Epithelial cell of prostate (primary cell): Measurements from ENCODE around the gene ARHGAP25.
"Not testable (repeated sequence)": the region's sequence is repeated elsewhere in the genome, so short reads cannot be mapped to it uniquely, and the experiment has no call there.

Experiments
- DNase-seq: peaks from one replicate; pipeline ENCODE4 v3.0.0-alpha.2; 2011; ENCODE audit warnings: low read depth, low spot score
- H3K27ac ChIP-seq: fragments of 450-650 bp; 2 replicates; pipeline ENCODE4 v1.5.1; 2017; ENCODE audit warnings: mild to moderate bottlenecking

ARHGAP25 gene

DNA sequence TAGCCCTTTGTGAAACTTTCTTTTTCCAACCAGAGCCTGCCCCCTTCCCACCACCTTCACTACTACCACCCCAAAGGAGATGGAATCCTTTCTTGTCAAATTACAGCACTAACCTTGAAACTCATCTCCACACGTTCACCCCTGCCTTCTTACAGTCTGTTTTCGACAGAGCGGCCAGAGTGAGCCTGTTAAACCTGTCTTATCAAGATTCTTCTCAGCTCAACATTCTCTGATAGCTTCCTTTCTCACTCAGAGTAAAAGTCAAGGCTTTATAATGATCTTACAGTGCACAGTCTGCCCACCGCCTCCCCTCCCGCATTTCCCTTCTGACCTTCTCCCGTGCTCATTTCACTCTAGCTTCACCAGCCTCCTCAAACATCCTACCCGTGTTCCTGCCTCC is 56.0 kb downstream of the ARHGAP25 start:
- DNase-seq, result no peak
- no peak overlapping the region for H3K27ac ChIP-seq

DNA sequence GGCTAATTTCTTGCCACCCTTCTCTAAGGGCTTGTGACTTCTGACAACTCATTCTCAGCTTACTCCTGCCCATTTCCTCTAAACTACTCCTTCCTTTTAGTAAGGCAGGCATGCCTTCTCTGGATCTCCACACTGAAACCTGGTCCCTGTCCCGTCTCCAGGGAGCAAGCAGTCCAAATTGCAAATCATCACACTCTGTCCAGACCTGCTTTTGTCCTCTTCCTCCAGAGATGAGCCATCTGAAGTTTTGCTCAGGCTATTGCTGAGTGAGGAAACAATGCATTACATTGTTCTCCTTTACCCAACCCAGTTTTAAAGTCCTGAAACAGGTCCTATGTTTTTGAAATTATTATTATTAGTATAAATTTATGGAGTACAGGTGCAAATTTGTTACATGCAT is 57.3 kb downstream of the ARHGAP25 start:
- no peak for DNase-seq
- H3K27ac ChIP-seq, result peak overlapping the region; percentile 54

DNA sequence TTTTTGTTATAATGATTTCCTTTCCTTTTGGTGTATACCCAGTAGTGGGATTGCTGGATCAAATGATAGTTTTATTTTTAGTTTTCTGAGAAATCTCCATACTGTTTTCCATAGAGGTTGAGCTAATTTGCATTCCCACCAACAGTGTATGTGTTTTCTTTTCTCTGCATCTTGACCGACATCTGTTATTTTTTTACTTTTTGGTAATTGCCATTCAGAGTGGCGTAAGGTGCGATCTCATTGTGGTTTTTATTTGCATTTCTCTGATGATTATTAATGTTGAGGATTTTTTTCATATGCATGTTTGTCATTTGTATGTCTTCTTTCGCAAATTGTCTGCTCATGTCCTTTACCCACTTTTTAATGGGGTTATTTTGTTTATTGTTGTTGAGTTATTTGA is 58.1 kb downstream of the ARHGAP25 start:
- DNase-seq, result no peak
- H3K27ac ChIP-seq, result peak overlapping the region; percentile 54

DNA sequence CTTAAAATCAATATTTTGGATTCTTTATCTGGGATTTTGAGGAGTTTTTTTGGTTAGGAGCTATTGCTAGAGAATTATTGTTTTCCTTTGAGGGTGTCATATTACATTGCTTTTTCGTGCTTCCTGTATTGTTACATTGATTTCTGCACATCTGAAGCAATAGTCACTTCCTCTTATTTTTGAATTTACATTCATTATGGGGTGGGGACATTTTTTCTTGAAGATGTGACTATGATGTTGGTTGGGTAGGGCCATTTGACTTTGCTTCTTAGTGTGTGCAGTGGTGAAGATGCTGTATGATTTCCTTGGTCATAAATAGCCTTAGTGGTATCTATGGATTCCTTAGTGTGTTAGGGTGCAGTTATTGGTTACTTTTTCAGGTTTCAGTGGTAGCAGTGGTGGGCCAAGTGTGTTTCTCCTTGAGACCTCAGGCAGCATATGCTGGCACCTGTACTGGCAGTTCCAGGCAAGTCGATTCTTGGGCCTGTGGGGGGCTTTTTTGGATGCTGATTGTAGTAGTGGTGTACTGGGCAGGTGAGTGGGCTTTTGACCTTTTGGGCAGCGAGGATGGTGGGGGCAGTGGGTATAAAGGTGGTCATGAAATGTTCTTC is 61.8 kb downstream of the ARHGAP25 start:
- no peak for DNase-seq
- peak overlapping the region; percentile 94 for H3K27ac ChIP-seq

DNA sequence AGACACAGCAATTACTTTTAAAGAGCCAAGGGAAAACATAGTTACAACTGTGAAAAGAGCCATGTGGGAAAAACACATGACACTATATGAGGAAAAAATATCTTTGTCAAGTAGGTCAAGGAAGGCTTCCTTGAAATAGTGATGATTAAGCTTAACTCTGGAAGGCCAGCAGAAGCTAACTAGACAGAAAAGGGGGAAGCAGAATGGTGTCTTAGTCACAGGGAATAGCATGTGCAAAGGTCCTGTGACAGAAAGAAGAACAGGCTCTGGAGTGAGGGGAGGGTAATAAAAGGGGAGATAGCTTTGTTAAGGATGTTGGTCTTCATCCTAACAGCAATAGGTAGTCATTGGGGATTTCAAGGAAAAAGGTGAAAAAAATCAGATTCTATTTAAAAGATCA is 64.0 kb downstream of the ARHGAP25 start:
- H3K27ac ChIP-seq, result peak overlapping the region; percentile 94
- no peak for DNase-seq

DNA sequence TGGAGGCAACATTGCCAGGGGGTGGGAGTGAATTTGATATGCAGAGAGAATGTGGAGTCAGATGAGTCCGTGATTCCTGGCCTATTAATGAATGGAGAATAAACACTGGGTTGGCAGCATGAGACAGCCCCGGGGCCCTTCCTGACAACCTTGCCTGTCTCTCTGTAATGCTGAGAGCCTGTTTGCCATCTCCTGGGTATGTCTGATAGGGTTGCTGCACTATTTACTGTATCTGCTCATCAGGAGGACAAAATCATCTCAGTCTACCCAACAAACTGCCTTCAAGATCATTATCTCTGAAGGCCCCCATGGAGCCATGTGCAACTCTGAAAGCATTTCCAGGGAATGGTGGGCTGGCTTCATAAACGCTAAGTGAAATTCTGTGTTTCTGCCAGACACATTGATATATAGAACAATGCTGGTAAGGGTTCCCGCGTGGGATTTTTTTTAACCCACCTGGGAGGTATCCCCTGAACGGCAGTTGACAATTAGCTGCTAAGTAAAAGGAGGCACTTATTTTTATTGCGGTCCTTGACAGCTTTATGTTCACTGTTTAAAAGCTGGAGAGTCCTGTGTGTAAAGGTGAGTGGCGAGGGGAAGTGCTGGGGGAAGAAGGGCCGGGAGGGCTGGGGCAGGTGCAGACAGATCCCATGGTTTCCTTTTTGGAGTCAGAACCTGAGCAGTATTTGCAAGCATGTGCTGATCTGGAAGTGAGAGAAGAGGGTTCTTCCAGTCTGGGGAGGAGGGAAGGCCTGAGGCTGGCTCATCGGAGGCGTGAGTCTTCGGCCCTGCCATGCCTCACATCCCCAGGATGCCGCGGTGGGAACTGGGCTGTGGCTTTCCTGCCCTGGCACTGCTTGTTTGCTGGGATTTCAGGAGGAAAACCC is 64.8 kb downstream of the ARHGAP25 start:
- peak overlapping the region; percentile 94 for H3K27ac ChIP-seq
- peak; percentile 79 for DNase-seq

DNA sequence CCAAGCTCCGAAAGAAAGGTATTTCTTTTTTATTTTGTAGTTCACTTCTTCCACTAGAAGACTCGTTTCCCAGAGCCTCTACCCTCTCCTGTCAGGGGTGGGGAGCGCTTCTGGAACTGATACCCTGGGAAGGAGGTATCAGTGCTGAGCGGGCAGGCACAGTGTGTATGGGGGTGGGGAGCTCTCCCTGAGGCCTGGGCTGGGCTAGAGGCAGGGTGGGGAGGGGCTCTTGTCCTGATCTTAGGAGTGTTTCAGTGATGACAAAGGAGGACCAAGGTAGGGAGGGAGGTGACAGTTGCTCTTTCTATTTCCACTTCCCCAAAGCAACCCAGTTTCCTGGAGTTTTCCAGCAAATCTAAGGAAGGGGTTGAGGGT is 65.4 kb downstream of the ARHGAP25 start:
- H3K27ac ChIP-seq, result peak overlapping the region; percentile 94
- no peak for DNase-seq

DNA sequence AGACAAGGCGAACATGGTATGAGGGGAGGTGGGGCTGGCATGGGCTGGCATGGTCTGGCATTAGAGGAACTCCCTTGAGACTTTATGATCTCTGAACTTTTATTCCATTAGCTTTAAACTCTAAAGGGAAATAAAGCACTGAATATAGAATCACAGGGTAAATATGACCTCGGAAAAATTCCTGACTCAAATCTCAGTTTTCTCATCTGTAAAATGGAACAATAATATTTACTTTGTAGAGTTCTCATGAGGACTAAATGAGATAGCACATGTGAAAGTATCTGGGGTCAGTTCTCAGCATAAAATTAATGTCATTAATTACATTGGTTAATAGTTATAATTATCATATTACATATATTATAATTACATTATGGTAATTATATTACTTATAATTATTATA is 65.9 kb downstream of the ARHGAP25 start:
- H3K27ac ChIP-seq, result peak overlapping the region; percentile 94
- no peak for DNase-seq

DNA sequence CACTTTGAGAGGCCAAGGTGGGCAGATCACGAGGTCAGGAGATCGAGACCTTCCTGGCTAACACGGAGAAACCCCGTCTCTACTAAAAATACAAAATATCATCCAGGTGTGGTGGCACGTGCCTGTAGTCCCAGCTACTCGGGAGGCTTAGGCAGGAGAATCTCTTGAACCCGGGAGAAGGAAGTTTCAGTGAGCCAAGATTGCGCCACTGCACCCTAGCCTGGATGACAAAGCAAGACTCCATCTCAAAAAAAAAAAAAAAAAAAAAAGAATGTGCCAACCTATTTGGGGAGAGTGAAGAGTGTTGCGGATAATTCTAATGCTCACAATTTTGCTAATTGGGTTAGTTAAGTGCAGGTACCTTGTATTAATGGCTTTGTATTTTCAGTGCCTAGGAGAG is 67.5 kb downstream of the ARHGAP25 start:
- H3K27ac ChIP-seq, result not testable (repeated sequence)

DNA sequence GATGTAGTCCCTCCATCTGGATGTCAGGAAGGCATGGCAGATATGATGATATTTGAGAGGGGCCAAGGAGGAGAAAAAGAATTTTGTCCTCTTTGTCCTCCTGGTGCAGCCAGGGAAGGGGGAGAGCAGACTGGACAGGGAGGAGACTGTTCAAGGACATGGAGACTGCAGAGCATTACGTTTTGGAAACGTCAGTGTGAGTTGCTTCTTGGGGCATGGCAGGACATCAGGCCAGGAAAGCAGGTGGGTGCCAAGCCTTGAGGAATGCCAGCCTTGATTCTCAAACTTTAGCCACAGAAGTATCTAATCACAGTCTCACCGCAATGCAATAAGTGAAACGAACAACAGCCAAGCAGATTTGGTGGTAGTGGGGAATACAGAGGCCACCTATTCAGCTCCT is 70.4 kb downstream of the ARHGAP25 start:
- H3K27ac ChIP-seq, result no peak overlapping the region
- DNase-seq, result no peak

More for the DNA sequence above, 67.5 kb downstream of the ARHGAP25 start:
- DNase-seq, result not testable (repeated sequence)

DNA sequence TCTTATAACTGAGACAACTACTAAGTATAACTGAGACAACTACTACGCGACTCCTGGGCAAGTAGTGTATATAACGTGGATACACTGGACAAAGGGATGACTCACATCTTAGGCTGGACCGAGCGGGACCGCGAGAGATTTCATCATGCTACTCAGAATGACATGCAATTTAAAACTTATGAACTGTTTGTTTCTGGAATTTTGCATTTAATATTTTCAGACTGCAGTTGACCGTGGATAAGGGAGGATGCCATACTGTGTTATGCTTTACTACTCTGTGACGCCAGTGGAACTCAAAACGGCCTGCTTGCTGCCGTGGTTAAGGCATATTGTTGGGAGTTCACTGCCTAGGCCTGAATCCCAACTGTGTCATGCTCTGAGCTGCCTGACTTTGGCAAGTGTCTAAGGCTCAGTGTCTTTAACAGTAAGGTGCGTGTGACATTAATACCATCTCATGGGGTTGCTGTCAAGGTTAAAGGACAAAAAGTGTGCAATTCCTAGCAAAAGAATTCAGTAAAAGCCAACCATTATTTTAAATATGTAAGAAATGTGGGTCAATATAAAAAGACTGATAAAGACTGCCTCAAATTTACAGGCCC is 72.0 kb downstream of the ARHGAP25 start:
- H3K27ac ChIP-seq, result peak overlapping the region; percentile 87
- no peak for DNase-seq

DNA sequence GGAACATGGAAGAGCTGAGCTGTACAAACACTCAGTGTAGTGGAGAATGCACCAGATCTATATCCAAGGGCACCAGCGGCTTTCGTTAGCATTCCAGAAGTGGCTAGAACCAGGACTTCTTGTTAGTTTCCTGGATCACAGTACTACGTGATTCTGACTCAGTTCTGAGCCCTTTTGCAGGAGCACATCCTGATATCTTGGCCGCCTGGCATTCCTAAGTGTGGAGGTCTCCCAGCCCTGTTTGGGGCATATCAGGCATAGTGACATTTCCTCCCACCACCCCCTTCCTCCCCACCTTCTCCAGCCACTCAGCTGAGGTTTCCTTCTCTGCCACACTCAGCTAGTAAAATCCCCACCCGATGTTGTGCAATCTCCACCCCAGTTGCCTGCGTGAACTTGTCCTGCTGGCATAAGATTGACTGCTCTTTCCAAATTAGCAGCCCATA is 73.2 kb downstream of the ARHGAP25 start:
- DNase-seq, result peak; percentile 65
- peak overlapping the region; percentile 87 for H3K27ac ChIP-seq

DNA sequence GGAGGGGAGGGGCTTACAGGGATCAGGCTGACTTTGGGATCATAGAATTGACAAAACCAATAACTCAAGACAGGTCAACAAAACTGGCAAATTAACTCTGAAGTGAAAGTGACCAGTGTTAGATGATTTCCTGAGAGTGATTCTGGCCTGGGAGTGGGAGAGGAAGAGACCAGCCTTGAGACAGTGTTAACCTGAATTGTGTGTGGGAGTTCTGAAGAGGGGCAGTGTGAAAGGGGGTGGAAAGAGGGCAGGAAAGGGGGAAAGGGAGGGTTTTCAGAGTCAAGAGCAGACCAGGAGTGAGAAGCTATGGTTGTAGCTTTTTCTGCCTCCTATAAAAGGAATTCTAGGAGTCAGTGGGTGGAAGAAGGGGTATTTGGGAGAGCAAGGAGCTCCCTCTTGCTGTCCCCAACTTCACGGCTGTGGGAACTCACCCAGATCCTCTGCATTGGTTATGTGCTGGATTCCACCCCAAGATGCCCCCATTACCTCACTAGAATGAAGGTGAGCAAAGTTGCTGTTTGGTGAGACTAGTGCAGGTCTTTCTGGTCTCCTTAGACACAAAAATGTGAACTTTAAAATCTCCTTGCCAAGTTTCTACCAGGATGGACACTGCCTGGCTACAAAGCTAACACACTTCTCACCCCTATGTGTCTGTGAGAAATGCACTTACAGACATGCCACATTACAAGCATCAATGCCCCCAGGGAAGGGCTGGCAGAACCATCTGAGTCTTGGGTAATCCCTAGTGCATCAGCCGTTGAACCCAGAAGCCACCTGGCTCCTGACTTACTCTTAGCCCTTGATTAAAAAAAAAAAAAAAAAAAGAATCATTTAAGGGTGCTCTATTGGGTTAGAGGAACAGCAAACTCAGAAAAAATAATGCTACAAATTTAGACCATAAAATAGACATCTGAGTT is 75.0 kb downstream of the ARHGAP25 start:
- peak overlapping the region; percentile 40 for H3K27ac ChIP-seq
- peak; percentile 62 for DNase-seq

DNA sequence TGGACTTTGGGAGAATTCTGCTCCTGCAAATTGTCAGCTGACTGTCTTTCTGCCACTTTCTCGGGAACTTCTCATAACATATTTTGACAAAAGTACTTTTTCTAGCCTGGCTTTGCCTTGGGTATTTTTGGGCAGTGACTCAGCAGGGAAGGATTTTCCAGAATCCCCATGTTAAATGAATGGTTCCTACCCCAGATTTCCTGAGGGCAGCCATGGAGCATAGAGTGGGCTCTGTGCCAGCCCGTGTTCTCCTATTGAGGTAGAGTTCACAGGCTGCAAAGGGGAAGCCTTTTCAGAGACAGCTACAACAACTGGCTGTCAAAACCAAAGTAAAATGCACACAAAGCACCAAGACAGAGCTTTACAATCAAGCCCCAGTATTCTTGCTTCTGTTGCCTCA is 76.8 kb downstream of the ARHGAP25 start:
- H3K27ac ChIP-seq, result no peak overlapping the region
- DNase-seq, result no peak

DNA sequence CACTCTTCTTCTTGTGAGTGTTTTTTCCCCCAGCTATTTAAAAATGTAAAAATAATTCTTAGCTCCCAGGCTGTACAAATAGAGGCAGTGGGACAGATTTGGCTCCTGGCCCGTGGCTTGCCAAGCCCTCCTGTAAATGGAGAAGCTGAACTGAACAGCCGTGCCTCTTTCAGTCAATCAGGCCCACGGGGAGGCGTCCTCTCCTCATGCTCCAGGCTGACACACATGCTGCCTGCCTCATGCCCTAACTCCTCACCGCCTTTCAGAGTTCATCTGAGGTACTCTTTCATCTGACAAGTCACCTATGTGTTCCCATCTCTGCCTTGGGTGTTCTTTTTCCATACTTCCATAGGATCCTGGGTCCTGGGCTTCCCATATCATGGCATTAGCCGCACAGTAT is 77.6 kb downstream of the ARHGAP25 start:
- DNase-seq, result no peak
- no peak overlapping the region for H3K27ac ChIP-seq

DNA sequence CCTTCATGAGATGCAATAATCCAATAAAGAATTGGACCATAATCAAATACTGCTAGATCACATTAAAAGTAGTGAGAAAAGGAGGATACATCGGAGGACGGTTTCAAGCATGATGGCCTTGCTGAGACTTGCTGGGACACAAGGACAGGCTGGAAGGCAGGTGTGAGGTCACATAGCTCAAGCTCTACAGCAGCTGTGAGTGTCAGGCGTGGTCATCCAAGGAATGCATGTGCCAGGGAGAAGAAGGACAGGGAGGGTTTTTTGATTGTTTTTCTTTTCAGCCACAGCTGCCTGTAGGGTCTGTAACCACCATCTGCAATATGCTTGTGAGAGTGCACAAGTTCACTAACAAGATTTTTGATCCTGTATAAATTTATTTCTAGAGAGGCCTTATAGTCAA is 79.0 kb downstream of the ARHGAP25 start:
- no peak for DNase-seq
- no peak overlapping the region for H3K27ac ChIP-seq

DNA sequence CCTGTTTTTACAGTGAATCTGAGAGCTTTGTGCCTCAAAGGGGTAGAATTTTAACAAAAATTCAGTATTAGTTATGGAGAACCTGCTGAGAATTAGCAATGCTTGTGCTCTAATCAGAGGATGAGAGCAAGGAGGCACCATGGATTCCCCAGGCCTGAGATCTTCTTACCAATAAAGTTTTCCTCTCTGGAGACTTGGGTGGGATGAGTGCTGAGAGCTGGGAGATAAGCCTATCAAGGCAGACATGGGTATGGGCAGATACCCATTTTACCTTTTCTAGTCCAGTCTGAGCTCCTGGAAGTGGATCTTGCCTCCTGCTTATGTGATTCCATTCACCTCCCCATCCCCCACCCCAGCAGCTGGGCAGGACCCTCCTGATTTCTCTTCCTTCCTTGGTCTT is 82.7 kb downstream of the ARHGAP25 start:
- no peak for DNase-seq
- H3K27ac ChIP-seq, result no peak overlapping the region

DNA sequence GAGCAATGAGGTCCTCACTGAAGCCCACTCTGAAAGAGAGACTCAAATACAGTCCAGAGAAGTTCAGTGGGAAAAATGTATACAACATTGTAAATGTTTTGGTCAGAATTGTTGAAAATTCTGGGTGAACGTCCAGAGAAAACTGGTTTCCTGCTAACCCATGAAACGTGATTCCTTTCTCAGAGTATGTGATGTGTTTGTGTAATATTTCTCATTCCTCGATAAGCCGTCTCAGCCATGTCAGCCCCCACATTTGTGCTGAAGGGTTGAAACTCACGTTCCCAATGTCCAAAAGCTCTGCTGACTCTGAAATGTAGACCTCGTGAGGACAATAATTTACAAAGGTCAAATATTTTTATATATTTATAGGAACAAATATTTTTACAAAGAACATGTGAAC is 84.9 kb downstream of the ARHGAP25 start:
- DNase-seq, result no peak
- no peak overlapping the region for H3K27ac ChIP-seq

DNA sequence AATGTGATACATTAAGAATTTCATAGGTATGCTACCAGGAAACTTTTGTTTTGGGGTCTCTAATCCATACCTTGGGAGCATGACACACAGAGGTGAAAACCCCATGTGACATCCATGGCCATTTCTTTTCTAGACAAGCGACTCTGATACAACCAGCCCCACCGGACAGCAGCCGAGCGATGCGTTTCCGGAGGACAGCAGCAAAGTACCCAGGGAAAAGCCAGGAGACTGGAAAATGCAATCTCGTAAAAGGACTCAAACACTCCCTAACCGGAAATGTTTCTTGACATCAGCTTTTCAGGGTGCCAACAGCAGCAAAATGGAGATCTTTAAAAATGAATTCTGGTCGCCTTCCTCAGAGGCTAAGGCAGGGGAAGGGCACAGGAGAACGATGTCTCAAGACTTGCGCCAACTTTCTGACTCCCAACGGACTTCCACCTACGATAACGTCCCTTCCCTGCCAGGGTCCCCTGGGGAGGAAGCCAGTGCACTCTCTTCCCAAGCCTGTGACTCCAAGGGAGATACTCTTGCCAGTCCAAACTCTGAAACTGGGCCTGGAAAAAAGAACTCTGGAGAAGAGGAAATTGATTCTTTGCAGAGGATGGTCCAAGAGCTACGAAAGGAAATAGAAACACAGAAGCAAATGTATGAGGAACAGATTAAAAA is 87.7 kb downstream of the ARHGAP25 start:
- no peak overlapping the region for H3K27ac ChIP-seq
- no peak for DNase-seq

DNA sequence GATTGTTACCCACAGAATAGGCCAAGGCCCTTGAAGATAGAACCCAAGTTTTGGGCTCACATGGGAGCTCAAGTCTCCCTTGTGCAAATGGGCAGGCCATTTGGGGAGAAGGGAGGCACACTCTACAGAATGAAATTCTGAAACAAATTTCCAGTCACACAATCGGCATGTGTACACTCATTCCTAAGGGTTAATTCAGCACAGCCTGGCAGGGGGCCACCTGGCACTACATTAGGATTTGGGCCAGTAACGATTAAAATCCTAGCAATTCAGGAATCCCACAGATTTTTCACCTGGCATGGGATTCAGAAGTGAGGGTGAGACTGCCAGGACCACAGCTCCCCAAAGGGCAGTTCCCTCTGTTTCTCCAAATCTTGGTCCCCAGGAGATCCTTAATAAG is 90.2 kb downstream of the ARHGAP25 start:
- H3K27ac ChIP-seq, result peak overlapping the region; percentile 40
- DNase-seq, result no peak
